Kidney (tissue), 14 donors: Measurements from ENCODE around the gene ZP1. TPM values are rescaled to one million over a fixed set of nuclear protein-coding genes. Genes with fewer than 3 reads are reported as not detected.

Source experiments
- DNase-seq, 5 donors: peaks; one replicate each; pipeline ENCODE4 v3.0.0-alpha.2; 2013 to 2020
- FAIRE-seq: peaks from 2 replicates; lab custom pipeline; 2012; peaks lifted over from hg19 to GRCh38; lab: Jason Lieb, UNC
- H3K27ac ChIP-seq, 2 donors: one replicate each; pipeline ENCODE4 v1.7.0; 2013; ENCODE audit warnings: low read depth in 2 of 2, low read length in 2 of 2, inconsistent platforms in 1 of 2
- H3K27me3 ChIP-seq: one replicate; pipeline ENCODE4 v1.7.1; 2013; ENCODE audit warnings: low read length, inconsistent platforms; ENCODE audit not compliant: control insufficient read depth, insufficient read depth
- H3K36me3 ChIP-seq, 3 donors: one replicate each; pipeline versions ENCODE4 v1.7.0 to v1.7.1; 2013; ENCODE audit warnings: low read length in 3 of 3, control low read depth in 1 of 3, inconsistent platforms in 1 of 3; ENCODE audit not compliant: insufficient read depth in 3 of 3, control insufficient read depth in 2 of 3
- H3K4me1 ChIP-seq, 3 donors: one replicate each; pipeline versions ENCODE4 v1.7.0 to v1.7.1; 2013; ENCODE audit warnings: low read length in 3 of 3, inconsistent platforms in 1 of 3, low read depth in 1 of 3; ENCODE audit not compliant: control insufficient read depth in 2 of 3, insufficient read depth in 2 of 3
- H3K4me3 ChIP-seq, 3 donors: one replicate each; pipeline versions ENCODE4 v1.7.0 to v1.8.1; 2013; ENCODE audit warnings: low read length in 3 of 3, control low read depth in 1 of 3, inconsistent platforms in 1 of 3
- H3K9ac ChIP-seq, 3 donors: one replicate each; pipeline versions ENCODE4 v1.7.0 to v1.7.1; 2013; ENCODE audit warnings: low read length in 3 of 3, control low read depth in 1 of 3, inconsistent platforms in 1 of 3
- H3K9me3 ChIP-seq, 3 donors: one replicate each; pipeline versions ENCODE4 v1.7.0 to v1.7.1; 2013; ENCODE audit warnings: low read length in 3 of 3, control low read depth in 1 of 3, inconsistent platforms in 1 of 3; ENCODE audit not compliant: control insufficient read depth in 2 of 3, insufficient read depth in 1 of 3
- CTCF ChIP-seq: IDR thresholded peaks from 3 replicates; pipeline ENCODE4 v1.5.1; 2012; ENCODE audit warnings: mild to moderate bottlenecking, moderate library complexity, borderline replicate concordance; ENCODE audit not compliant: insufficient read depth; ENCODE audit errors: extremely low read depth
- intact Hi-C: fragments of 100-400 bp; cut with DNase I; formaldehyde crosslinking; loops from one replicate; pipeline ENCODE4 v1.11.1; 2022
- polyA plus RNA-seq: library from polyadenylated mRNA; stranded (reverse); fragments of 350-450 nt; fragmentation: Illumina TruSeq; extraction: RNeasy Lipid Tissue Mini Kit (QIAGEN cat#74804); gene quantifications from one replicate; pipeline ENCODE4 v1.2.3, GENCODE V29; 2014; ENCODE audit warnings: low read depth, low replicate concordance; ENCODE audit not compliant: insufficient read depth
- total RNA-seq: library from RNA; stranded (reverse); fragmentation: NEBNext Ultra II Directional; extraction: Animal tissue kit (Norgen Biotek cat#: 25700); gene quantifications from one replicate; pipeline ENCODE4 v1.2.1, GENCODE V29; 2021
- donor health status: control.
- donor health status: control.
- donor health status: control.
- donor health status: control.
- donor health status: control.
- donor health status: DM: yes; HTN: yes; CAD: no.
- donor health status: Normal renal cell carcinoma (clear cell type).

Gene ZP1
- total and polyA plus RNA-seq, 2 donors from 2014 or later = not detected

GRCh38 chr11:60851327-60852104, 15.8 kb upstream of the ZP1 start:
- Histone ChIP-seq H3K9ac (no peak overlapping the region), H3K27ac (peak overlapping the region in 1 of 2 donors; percentile 11), H3K4me3 (peak overlapping the region in 1 of 3 donors; percentile 37), H3K9me3 (no peaks in the 10 kb centered on the region), H3K4me1 (peaks cover 0 to 4% (median 0%) of the 10 kb centered on the region in 3 donors), H3K27me3 (no peaks in the 10 kb centered on the region), H3K36me3 (peaks cover 0 to 3% (median 0%) of the 10 kb centered on the region in 3 donors)
- no peak for TF ChIP-seq CTCF
- DNase-seq (no peak), FAIRE-seq (no peak)
- intact Hi-C loops = no loop called here

GRCh38 chr11:60852117-60852981, 15.0 kb upstream of the ZP1 start:
- FAIRE-seq (no peak), DNase-seq (peak in 4 of 5 donors; percentile 46 to 65 (median 52))
- Histone ChIP-seq H3K36me3 (peaks cover 0 to 3% (median 0%) of the 10 kb centered on the region in 3 donors), H3K9ac (no peak overlapping the region), H3K27me3 (no peaks in the 10 kb centered on the region), H3K4me1 (peaks cover 0 to 4% (median 0%) of the 10 kb centered on the region in 3 donors), H3K27ac (peak overlapping the region in 1 of 2 donors; percentile 11), H3K9me3 (no peaks in the 10 kb centered on the region), H3K4me3 (peak overlapping the region in 1 of 3 donors; percentile 37)
- intact Hi-C loops = no loop called here
- no peak for TF ChIP-seq CTCF

- peaks cover 0 to 3% (median 0%) of the 10 kb centered on the region in 3 donors for H3K36me3 ChIP-seq
These were observed 14.1 kb upstream of the ZP1 start for GRCh38 chr11:60852982-60853950.

More at GRCh38 chr11:60852982-60853950, 14.1 kb upstream of the ZP1 start:
- Histone ChIP-seq H3K9me3 (no peaks in the 10 kb centered on the region), H3K27me3 (no peaks in the 10 kb centered on the region), H3K9ac (no peak overlapping the region), H3K4me3 (no peak overlapping the region), H3K4me1 (peaks cover 0 to 4% (median 0%) of the 10 kb centered on the region in 3 donors), H3K27ac (no peak overlapping the region)
- DNase-seq = no peak
- FAIRE-seq = no peak
- no peak for TF ChIP-seq CTCF
- intact Hi-C loops = no loop called here
